ENCODE data around the gene BET1. TPM values are rescaled to one million over a fixed set of nuclear protein-coding genes. Genes with fewer than 3 reads are reported as not detected.

The BET1 gene
- total RNA-seq, 1 donor from 2014 or later, result 22.7 TPM

GRCh38 chr7:93958651-93959050 is 45.5 kb downstream of the BET1 start:
- intact Hi-C loops (cut with micrococcal nuclease), result no loop called here

- intact Hi-C loops (cut with micrococcal nuclease), result no loop called here
Measured at GRCh38 chr7:93958216-93958615, 45.9 kb downstream of the BET1 start.

- intact Hi-C loops (cut with micrococcal nuclease), result no loop called here
Measured at GRCh38 chr7:93957767-93958166, 46.4 kb downstream of the BET1 start.

GRCh38 chr7:93955304-93955703 is 48.9 kb downstream of the BET1 start:
- intact Hi-C loops (cut with micrococcal nuclease), result no loop called here

GRCh38 chr7:93949423-93949822 is 54.7 kb downstream of the BET1 start:
- intact Hi-C loops (cut with micrococcal nuclease), result no loop called here

- intact Hi-C loops (cut with micrococcal nuclease), result no loop called here
Measured at GRCh38 chr7:93948873-93949272, 55.3 kb downstream of the BET1 start.

GRCh38 chr7:93948106-93948505 is 56.0 kb downstream of the BET1 start:
- intact Hi-C loops (cut with micrococcal nuclease), result no loop called here

- intact Hi-C loops (cut with micrococcal nuclease), result no loop called here
Measured at GRCh38 chr7:93945756-93946535, 58.2 kb downstream of the BET1 start.

GRCh38 chr7:93945083-93945482 is 59.1 kb downstream of the BET1 start:
- intact Hi-C loops (cut with micrococcal nuclease), result no loop called here

- intact Hi-C loops (cut with micrococcal nuclease), result no loop called here
Measured at GRCh38 chr7:93944673-93945072, 59.5 kb downstream of the BET1 start.

GRCh38 chr7:93943816-93944540 is 60.2 kb downstream of the BET1 start:
- intact Hi-C loops (cut with micrococcal nuclease), result no loop called here

Other genes starting within 250 kb of the BET1 start
- gene TFPI2, start 113.6 kb downstream of the BET1 start, total RNA-seq, result not detected in 2 replicates
- gene GNGT1, start 97.8 kb downstream of the BET1 start, total RNA-seq, result not detected in 2 replicates
- not detected in 2 replicates for gene GNG11, start 82.6 kb downstream of the BET1 start, total RNA-seq